KOPT-K1 (cell line): ENCODE measurements around the gene IL3.

Experiments
- H3K27ac ChIP-seq: fragments of 200-600 bp; sonication (generic); 2 replicates; pipeline ENCODE4 v1.5.1; 2016; ENCODE audit warnings: antibody characterized with exemption, mild to moderate bottlenecking, low read depth, low read length; ENCODE audit not compliant: poor library complexity, severe bottlenecking
- H3K36me3 ChIP-seq: fragments of 200-600 bp; sonication (generic); 2 replicates; pipeline ENCODE4 v1.5.1; 2017; ENCODE audit warnings: antibody characterized with exemption, mild to moderate bottlenecking, low read length, moderate library complexity; ENCODE audit not compliant: insufficient read depth
- H3K9me3 ChIP-seq: fragments of 200-600 bp; sonication (generic); 2 replicates; pipeline ENCODE4 v1.5.1; 2017; ENCODE audit warnings: antibody characterized with exemption, low read length, mild to moderate bottlenecking; ENCODE audit not compliant: insufficient read depth, poor library complexity, severe bottlenecking

The IL3 gene

DNA sequence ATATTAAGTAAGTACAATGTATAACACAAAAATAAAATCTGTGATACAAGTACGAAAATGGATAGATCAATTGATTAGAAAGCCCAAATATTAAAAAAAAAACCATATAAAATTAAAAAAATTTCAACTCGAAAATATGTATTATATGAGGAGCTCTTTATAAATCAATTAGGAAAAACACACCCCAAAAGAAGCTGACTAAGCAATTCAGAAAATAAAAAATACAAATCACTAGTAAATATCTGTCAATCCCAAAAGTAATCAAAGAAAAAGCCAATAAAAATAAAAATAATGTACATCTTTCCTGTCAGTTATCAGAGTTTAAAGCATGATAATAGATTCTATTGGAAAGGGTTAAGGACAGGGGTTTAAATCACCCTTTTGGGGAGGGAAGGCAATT, 38.8 kb upstream of the IL3 start:
- Histone ChIP-seq H3K27ac (no peak overlapping the region), H3K36me3 (no peaks in the 10 kb centered on the region), H3K9me3 (no peaks in the 10 kb centered on the region)

DNA sequence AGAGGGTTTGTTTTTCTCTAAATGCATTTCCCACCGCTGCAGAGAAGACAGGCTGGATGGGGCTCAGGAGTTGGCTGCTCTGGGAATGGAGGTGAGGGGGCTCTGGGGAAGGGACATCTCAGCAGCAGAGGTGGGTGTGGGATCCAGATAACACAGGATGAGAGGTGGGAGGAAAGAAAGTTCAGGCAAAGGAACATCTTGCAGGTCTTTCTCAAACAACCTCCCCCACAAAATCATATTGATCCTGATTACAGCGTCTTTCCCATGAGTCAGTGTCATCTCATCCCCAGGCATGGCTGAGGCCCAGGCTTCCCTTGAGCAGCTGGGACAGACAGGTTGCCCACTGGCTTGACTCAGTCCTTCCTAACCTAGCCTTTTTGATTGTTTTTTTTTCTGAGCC, 37.7 kb upstream of the IL3 start:
- H3K9me3 ChIP-seq = no peaks in the 10 kb centered on the region
- H3K36me3 ChIP-seq = no peaks in the 10 kb centered on the region
- H3K27ac ChIP-seq = no peak overlapping the region

DNA sequence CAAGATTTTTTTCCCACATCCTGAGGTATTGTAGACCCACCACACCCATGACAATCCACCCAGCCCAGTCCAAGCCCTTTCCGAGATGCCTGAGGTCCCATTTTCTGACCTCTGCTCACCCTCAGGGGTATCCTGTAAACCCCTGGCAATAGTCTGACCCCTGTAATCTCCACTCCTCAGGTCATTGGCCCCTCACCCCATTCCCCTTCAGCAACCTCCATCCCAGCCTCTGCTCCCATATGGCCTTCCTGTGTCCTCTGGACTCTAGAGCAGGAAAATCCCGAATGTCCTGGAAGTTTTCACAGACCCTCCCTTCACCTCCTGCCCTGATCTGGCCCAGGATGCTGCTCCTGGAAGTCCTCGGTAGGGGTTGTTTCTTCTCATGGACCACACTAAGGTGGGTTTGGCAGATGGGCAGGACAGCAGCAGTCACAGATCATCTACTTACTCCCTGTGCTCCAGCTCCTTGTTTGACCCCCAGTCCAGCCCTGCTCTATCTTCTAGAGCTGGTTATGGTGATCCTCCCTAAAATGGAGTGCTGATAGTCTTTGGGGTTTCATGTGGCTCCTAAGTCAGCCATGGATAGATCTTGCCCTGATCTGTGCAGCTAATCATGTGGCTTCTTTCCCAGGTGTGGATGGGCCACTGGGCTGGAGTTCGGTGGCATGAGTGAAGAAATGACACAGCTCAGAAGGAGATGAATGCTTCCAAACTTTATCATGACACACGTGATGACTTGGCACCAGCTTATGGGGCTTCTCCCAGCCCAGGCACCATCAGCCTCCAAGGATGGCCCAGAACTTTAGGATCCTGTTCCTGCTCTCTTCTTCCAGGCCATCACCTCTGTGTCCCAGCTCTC, 37.0 kb upstream of the IL3 start:
- Histone ChIP-seq H3K27ac (no peak overlapping the region), H3K9me3 (no peaks in the 10 kb centered on the region), H3K36me3 (no peaks in the 10 kb centered on the region)

DNA sequence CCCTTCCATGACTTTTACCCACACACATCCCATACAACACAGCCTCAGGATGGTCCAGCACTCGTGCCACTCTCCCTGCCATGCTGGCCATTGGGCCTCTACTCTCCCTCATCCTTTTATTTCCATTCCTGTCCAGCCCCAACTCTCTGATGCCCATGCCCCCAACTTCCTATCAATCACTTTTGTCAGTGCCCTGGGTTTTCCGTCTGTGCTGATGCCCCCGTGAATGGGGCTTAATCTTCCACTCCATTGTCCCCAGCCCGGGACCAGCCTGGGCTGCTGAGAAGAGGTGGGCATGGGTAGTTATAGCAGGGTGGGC, 36.4 kb upstream of the IL3 start:
- no peak overlapping the region for H3K27ac ChIP-seq
- no peaks in the 10 kb centered on the region for H3K36me3 ChIP-seq
- no peaks in the 10 kb centered on the region for H3K9me3 ChIP-seq

DNA sequence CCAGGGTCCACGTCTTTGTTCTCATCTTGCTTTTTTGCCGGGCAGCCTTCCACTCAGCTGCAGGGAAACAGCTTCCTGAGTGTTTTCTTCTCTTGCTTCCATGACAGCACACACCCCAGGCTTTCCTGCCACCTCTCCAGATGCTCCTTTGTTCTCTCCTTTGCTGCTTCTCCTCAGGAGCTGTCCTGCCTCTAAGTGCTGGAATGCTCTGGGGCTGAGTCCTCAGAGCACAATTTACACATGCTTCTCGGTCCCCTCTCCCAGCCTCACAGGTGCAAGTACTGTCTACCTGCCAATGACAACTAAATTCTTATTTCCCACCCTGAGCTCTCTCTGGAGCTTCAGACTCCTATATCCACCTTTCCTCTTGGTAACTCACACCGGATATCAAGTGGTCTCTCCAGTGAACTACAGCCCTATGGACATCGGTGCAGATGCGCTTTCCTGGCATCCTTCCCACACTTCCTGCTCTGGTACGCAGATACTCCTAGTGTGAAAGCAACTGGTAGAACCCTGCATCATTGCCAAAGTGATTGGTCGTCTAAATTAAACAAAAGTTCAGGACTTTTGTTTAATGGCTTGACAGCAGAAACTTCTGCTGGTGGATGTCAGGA, 35.6 kb upstream of the IL3 start:
- H3K27ac ChIP-seq = no peak overlapping the region
- no peaks in the 10 kb centered on the region for H3K9me3 ChIP-seq
- H3K36me3 ChIP-seq = no peaks in the 10 kb centered on the region

DNA sequence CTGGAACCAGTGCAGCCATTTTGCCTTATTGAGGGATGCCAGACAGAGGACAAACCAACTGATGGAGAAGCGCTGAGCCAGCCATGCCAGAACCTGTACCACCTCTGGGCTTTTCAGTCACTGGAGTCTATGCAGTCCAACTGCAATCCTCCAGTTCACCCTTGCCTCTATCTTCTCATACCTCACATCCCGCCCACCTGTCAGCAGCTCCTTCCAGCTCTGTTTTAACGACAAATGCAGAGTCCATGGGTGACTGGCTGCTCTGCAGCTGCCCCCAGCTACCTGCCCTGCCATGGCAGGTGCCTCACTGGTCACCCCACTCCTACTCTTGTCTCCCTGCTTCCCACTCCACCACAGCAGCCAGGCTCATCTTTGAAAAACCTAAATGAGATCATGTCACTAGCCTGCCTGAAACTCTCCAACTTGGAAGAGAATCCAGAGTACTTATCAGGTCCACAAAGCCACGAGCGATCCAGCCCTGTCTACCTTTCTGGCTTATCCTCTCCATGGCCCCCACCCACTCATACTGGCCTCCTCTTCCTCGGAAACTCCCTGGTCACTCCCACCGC, 35.0 kb upstream of the IL3 start:
- no peaks in the 10 kb centered on the region for H3K36me3 ChIP-seq
- no peak overlapping the region for H3K27ac ChIP-seq
- no peaks in the 10 kb centered on the region for H3K9me3 ChIP-seq

DNA sequence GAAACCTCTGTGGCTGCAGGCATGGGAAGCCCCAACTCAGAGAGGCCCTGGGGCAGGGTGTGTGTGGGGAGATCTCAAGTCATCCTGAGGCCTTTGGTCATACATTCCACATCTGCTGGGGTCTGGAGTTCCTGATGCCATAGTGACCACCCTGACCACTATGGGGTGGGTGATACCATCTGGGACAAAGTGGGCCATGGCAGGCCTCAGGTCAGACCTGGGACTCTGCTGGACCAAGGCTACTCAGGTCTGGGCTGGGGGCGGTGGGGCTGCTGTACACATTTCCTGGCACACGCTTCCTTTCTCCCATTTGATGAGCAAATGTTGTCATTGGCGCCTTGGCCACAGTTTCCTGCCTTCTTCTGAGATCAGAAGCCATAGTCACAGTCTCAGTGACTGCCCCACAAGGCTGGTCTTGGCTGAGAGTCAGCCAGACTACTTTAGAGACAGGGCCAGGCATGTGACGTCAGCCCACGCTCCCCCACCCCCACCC, 33.9 kb upstream of the IL3 start:
- H3K36me3 ChIP-seq = no peaks in the 10 kb centered on the region
- no peak overlapping the region for H3K27ac ChIP-seq
- no peaks in the 10 kb centered on the region for H3K9me3 ChIP-seq

DNA sequence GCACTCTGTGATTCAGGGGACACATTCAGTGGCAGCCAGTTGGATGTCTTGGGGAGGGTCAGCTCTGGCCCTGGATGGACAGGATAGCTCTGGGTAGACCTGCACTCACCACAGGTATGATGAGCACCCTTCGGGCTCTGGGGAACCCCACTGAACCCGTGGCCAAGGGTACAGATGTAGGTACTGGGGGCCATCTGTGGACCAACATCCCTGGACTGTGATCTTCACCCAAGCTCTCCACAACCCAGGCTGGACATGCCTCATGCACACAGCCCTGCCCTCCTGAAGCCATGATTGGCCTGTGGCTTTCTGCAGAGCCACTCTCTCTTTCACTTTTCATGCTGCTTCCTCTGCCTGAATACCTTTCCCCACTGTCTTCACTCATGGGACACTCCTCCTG, 33.4 kb upstream of the IL3 start:
- Histone ChIP-seq H3K36me3 (no peaks in the 10 kb centered on the region), H3K9me3 (no peaks in the 10 kb centered on the region), H3K27ac (no peak overlapping the region)

DNA sequence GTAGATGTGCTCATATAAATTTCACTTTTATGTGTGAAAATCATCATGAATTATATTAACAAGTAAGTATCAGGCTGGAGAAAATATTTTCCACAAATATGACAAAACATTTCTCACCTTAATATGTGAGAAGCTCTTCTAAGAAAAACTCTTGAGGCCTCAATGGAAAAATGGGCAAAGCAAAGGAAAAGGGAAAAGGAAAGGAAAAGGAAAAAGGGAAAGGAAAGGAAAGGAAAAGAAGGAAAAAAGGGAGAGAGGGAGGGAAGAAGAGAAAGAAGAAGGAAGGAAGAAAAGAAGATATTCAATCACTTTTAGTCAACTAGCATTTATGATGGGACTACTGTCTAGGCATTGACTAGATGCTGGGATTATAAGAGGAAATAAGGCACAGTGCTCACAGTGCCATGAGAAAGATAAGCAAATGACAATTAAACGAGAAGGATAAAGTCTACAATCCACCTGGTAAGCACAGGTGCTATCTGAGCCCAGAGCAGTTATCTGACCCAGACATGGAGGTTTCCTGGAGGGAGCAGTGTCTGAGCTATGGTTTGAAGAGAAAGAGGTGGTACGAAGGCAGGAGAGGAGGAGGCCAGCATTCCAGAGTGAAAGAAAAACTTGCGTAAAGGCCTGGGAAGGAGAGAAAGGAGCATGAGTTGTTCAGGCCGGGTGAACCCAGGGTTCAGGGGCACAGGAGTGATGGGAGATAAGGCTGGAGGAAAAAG, 30.7 kb upstream of the IL3 start:
- Histone ChIP-seq H3K36me3 (no peaks in the 10 kb centered on the region), H3K27ac (no peak overlapping the region), H3K9me3 (no peaks in the 10 kb centered on the region)

DNA sequence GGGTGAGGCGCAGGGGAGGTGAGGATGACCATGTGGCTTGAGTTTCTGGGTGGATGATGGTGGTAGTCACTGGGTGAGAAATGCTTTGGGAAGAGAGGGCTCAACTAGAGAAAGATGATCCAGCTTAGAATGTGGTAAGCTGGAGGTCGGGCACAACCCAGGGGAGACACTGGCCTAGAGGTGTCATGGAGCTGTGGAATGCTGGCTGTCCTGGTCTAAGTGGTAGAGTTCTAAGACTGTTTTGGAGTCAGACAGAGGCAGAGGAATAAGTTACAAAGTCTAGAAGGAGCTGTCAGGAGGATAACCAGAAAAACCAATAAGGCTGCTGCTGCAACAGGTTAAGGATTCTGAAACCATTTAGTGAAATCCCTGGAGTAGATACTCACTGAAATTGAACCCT, 29.8 kb upstream of the IL3 start:
- no peaks in the 10 kb centered on the region for H3K9me3 ChIP-seq
- H3K36me3 ChIP-seq = no peaks in the 10 kb centered on the region
- H3K27ac ChIP-seq = no peak overlapping the region

DNA sequence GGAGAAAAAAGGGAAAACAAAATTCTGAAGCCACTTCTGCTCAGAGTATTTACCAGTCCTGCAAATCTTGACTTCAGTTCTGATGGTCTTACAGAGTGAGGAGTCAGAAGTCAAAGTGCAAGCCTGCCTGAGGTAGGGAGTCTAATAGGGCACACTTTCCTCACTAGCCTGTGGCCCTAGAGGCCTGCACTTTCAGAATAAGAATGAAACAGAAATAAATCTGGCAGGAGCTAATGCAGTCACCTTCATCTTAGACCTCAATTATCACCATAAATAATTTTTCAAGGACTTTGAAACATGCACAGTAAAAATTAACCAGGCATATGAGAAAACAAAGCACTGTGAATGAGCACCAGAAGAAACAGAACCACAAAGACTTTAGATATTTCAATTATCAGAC, 28.3 kb upstream of the IL3 start:
- Histone ChIP-seq H3K27ac (no peak overlapping the region), H3K36me3 (no peaks in the 10 kb centered on the region)

DNA sequence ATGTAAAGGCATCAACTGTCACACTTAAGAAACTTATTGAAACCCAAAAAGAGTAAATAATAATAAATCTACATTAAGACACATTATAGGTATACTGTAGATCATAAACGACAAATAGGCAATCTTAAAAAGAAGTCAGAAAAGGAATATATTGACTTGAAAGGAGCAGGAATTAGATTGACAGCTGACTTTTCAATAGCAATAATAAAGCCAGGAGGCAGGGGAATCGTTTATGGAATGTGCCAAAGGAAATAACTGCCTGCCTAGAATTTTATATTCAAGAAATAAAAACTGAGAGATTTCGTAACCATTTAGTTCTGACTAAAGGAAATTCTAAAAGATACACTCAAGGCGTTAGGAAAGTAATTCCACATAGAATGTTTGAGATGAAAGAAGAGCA, 27.3 kb upstream of the IL3 start:
- no peak overlapping the region for H3K27ac ChIP-seq
- H3K9me3 ChIP-seq = peaks cover 2% of the 10 kb centered on the region
- H3K36me3 ChIP-seq = no peaks in the 10 kb centered on the region

More for the DNA sequence above, 28.3 kb upstream of the IL3 start:
- no peaks in the 10 kb centered on the region for H3K9me3 ChIP-seq

DNA sequence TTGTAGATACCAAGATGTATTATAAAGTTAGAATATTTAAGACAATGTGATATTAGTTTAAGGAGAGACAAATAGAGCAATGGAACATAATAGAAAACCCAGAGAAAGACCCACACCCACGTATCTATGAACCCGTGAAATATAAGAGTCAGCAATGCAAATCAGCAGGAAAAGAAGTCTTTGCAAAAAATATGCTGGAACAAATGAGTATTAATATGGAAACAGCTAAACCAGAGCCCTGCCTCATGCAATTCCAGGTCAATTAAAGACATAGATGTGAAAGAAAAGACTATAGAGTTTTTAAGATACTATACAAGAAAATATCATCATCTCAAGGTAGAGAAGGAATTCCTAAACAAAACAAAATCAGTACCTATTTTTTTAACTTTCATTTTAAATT, 23.1 kb upstream of the IL3 start:
- H3K36me3 ChIP-seq = no peaks in the 10 kb centered on the region
- no peak overlapping the region for H3K27ac ChIP-seq
- H3K9me3 ChIP-seq = peaks cover 6% of the 10 kb centered on the region

DNA sequence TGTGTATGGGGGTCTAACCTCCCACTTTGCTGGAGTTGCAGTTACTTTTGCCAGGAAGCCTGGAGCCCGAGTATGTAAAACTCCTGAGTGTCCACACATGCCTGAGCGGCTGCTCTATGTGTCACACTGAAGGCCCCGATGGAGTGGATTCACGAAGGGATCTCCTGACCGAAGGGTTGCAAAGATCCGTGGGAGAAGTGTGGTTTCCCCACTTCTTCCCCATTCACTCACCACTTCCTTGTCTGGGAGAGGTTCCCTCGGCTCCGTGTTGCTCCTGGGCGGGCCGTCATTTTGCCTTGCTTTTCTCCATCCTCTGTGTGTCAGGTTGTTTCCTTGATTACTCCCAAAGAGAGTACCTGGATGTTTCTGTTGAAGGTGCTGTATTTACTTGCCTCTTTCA, 16.2 kb upstream of the IL3 start:
- Histone ChIP-seq H3K36me3 (no peaks in the 10 kb centered on the region), H3K27ac (no peak overlapping the region), H3K9me3 (no peaks in the 10 kb centered on the region)

DNA sequence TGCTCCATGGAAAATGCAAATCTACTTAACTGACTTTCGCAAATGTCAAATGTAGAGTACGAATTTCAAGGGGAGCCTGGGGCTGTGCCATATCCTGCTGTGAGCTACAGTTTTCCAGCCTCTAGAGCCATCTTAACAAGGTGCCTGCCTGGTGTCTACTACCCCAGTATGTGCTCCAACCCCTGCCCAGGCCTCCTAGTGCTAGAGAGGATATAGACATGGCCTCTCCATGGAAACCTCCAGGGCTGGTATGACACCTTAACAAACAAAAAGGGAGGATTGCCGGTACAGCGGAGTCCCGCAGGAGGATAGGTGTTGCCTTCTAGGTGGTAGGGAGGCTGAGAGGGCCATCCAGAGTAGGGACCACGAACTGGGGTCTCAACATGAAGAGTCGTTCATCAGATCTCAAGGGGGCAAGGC, 13.6 kb upstream of the IL3 start:
- no peaks in the 10 kb centered on the region for H3K9me3 ChIP-seq
- no peak overlapping the region for H3K27ac ChIP-seq
- H3K36me3 ChIP-seq = no peaks in the 10 kb centered on the region
